Limb (tissue), 2 donors: ENCODE measurements around the gene PRKCE.
"Not testable (repeated sequence)": the region's sequence is repeated elsewhere in the genome, so short reads cannot be mapped to it uniquely, and the experiment has no call there.

Experiments
- DNase-seq, 2 donors: peaks; one replicate each; pipeline ENCODE4 v3.0.0-alpha.2; 2016; ENCODE audit errors: extremely low spot score in 2 of 2

The PRKCE gene

GRCh38 chr2:45857867-45858520 is 206.5 kb downstream of the PRKCE start:
- no peak for DNase-seq

GRCh38 chr2:45858872-45859271 is 207.4 kb downstream of the PRKCE start:
- DNase-seq = not testable (repeated sequence)

GRCh38 chr2:45859682-45860081 is 208.2 kb downstream of the PRKCE start:
- no peak for DNase-seq

DNA sequence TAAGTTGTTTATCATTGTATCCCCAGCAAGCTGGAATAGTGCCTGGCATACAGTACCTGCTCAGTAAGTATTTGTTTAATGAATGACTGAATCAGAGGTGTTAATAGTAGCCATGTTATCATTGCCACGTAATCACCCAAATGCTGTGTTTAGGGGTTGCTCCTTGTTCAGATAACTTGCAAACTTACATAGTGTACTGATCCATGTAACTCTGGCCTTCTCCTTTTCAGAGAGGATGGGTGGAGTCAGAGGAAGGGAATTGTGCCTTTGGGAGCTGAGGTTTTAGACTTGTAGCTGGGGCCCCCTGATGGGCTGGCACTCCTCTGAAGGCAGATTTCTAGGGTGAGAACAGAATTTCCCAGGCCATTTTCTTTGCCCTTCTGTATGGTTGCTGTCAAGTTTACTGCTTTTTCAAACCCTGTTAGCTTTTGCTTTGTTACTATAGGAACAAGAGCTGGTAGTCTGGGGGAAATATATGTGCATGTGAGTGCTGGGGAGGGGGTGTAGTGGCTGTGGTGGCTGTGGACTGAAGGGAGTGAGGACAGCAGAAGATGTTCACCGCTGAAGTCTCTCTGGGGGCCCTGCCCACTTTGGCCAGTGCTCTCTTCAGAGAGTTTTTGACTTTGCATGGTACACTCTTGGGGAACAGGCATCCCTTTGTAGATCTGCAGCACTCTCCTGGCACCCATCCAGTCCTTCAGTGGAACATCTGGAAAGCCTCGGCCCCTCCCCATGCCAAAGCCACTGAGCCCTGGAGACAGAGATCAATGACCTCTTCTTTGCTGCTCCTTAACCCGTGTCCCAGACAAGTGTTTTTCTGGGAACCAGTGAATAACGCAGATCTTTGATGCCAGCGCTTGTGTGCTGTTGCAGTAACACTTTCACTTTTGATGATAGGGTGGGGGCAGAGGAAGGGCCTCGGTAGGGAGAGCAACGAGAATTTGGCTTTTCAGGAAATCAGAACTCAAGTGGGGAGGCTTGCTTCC is 209.0 kb downstream of the PRKCE start:
- DNase-seq = peak; percentile 80

- DNase-seq = no peak
These were observed 211.4 kb downstream of the PRKCE start for GRCh38 chr2:45862843-45863242.

DNA sequence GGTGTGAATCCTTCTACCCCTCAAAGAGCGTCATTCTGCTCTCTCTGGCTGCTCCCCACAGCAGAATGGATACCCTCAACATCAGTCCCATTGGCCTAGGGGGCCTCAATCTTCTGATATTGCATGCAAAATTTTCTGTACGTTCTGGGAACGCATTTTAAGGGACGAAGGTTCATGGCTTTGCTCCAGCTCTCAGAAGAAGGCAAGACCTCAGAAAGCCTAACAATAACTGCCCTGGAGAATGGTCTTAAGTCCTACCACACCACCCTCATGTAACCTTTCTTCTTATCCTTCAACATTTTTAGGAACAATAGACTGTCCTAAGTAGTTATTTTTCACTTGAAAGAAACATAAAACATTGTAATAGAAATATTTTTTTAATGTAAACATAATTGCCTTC is 212.6 kb downstream of the PRKCE start:
- DNase-seq = no peak

DNA sequence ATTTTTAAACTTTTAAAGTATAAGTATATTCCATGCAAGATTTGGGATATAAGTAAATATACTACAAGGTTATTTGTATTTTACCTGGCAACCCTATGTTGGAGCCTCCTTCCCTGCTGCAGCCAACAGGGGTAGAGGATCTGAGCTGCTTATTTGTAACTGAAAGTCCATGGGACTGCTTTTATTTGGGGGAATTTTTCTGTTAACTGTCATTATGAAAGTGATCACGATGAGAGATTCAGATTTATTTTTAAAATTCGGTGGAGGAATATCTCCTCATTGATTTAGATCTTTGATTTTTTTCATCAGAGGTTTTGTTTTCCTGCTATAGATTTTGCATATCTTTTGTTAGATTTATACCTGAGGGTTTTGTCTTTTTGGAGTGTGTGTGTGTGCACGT is 215.9 kb downstream of the PRKCE start:
- no peak for DNase-seq

GRCh38 chr2:45867800-45868199 is 216.3 kb downstream of the PRKCE start:
- DNase-seq = no peak

- DNase-seq = no peak
These were observed 217.7 kb downstream of the PRKCE start for GRCh38 chr2:45869165-45869501.

DNA sequence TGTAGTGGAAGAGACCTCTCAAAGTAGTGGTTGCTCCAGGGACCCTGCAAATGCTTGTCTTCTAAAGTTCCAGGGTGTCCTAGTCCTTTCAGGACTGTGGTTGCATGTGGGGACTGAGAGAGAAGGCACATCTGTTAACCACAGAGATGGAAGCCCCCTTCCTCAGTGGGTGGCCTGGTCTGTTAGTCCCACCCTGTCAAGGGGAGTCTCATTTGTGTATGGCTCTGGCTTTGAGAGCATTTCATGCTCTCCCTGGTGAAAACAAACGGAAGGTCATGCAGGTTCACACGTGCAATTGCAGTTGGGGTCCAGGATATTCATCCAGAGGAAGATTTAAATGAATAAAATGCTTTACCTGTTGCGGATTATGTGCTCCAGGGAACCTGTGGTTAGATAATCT is 219.6 kb downstream of the PRKCE start:
- no peak for DNase-seq

DNA sequence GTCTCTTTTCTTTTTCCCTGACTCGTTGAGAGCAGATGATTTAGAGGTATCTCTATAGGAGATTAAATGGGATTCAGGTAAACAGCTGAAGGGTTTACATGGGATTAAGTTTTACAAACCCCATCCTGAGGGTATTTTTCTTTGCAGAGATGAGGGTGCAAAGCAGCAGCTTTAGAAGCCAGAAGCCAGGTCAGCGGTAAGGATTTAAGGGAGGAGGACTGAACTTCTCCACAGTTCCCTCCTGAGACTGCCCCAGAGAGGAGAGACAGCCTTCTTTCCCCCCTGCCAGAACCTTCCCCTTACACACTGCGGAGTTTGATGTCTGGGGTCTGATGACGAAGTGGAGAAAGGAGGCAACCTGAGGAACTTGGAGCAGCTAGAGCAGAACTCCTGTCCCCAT is 220.1 kb downstream of the PRKCE start:
- no peak for DNase-seq

GRCh38 chr2:45872211-45872610 is 220.7 kb downstream of the PRKCE start:
- DNase-seq = no peak

- no peak for DNase-seq
These were observed 222.9 kb downstream of the PRKCE start for GRCh38 chr2:45874344-45874743.

DNA sequence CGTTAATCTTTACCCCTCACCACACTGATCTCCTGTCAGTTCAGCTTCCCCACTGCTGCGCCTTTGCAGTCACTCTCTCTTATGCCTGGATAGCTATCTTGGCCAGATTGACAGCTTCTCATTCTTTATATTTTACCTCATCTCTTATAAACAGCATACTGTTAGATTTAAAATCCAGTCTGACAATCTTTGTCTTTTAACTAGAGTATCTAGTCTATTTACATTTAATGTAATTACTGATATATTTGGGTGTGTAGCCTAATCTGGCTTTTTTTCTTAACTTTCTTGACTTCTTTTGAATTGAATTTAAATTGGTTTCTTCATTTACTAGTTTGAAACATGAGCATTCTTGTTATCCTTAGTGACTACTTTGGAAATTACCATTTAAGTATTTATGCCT is 225.1 kb downstream of the PRKCE start:
- no peak for DNase-seq

DNA sequence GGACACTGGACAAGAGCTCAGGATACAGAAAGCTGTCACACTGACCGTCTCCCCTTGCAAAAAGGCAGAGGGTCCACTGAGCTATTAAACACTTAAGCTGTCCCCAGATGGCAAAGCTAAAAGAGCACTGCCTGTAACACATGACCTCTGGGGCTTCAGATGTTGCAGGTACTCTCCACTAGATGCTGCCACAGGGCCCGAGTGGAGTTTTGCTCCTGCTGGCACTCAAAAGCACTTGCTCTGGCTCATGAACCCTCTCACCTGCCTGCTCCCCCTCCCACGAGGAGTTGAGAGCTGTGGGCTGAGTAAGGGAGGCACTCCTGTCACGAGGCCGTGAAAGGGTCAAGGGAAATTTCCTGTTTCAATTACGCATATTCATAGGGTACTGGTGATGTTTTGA is 227.9 kb downstream of the PRKCE start:
- DNase-seq = no peak

DNA sequence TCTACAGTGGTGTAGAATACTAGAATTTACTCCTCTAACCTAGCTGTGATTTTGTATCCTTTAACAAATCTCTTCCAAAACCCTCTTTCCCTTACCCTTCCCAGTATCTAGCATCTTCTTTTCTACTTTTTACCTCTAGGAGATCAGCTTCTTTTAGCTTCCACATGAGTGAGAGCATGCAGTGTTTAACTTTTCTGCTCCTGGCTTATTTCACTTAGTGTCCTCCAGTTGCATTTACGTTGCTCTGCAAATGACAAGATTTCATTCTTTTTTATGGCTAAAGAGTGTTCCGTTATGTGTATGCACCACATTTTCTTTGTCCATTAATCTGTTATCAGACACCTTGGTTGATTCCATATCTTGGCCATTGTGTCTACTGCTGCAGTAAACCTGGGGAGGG is 228.5 kb downstream of the PRKCE start:
- DNase-seq = no peak

DNA sequence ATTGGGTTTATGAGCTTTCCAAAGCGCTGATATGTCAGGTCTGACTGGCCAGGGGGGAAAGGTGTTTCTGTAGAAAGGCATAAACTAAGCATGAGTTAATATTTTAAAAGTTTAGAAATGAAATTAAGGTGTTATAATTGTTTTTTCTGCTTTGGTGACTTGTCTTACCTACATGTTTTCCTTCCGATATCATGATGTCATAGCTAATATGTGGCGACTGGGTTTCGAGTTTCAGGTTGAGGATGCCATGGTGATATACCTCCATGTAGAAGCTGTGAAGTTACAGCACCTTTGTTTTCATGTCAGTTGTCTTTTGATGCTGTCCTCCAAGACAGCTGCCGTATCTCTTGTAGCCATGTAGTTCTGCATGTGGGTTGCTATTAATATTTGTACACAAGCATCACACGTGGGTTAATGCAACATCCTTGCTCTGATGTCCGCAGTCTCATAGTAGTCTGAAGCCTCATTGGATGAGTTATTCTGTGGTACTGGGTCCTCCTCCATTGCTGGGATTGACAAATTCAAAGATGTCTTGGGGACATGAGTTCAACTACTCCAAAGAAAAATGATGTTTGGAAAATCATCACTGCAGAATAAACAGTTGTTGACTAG is 230.6 kb downstream of the PRKCE start:
- no peak for DNase-seq

DNA sequence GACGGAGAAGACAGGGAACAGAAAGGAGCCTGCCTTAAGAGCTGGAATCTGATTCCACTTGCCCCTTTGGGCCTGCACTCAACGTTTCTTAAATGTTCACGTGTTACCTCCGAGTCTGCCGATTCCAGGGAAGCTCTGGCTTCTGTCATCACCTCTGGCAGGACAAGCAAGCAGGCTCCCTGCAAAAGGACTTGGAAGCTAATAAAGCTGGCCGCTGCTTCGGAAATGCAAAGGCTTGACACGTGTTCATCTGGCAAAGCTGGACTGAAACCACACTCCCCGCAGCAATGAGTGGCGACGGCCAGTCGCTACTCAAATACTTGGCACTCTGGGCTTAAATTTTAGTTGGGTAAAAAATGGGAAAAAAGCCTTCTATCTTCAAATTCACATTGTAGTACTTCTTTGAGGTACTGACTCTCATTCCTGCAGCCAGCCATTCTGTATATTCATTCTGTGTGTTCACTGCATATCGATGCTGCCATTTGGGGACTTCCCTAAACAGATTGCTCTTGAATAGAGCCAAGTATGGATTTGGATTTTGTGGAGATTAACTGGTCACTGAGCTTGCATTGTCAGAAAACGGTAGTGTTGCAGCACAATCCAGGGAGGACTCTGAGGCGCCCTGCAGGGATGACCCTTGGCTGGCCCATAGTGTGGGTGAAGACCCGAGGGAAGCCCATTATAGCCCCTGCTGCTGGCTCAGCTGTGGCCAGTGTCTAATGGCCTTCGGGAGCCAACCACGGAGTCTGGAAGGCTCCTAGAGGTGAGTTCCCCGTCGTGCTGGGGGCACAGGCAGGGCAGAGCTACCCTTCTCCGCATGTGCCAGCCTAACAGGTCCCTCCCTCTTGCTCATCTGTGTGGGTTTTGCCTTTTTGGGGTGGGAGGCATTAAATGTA is 231.5 kb downstream of the PRKCE start:
- peak in 1 of 2 donors; percentile 73 for DNase-seq

- no peak for DNase-seq
These were observed 232.1 kb downstream of the PRKCE start for GRCh38 chr2:45883603-45884000.

DNA sequence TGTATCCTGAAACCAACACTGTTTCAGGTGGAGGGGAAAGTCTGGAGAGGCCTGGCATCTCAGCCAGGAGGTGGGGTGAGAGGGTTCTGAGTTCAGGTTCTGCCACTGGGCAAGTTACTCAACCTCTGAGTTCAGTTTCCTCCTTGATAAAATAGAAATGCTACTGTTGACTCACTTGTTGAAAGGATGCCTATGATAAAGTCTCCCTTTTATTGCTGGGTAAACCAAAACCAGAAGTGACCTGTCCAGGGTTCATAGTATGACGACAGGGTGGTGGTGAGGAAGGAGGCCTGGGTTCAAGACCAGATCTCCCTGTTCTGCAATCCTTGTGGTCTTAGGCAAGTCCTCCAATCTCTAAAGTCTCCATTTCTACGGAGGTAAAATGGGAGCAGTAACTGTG is 232.7 kb downstream of the PRKCE start:
- no peak for DNase-seq

GRCh38 chr2:45885171-45885621 is 233.7 kb downstream of the PRKCE start:
- no peak for DNase-seq
